Epithelial cell of esophagus (primary cell): ENCODE data around the gene IDI2.

Experiments used
- DNase-seq: peaks from one replicate; pipeline ENCODE4 v3.0.0; 2010; ENCODE audit warnings: low read depth
- H3K4me3 ChIP-seq: 2 replicates; pipeline ENCODE4 v1.5.1; 2011; ENCODE audit warnings: mild to moderate bottlenecking, low read length, control low read depth
- TF ChIP-seq, protein P1 (sequence below): IDR thresholded peaks from 2 replicates; pipeline ENCODE4 v1.5.1; 2011; ENCODE audit warnings: low read depth, mild to moderate bottlenecking, low read length, control low read depth, inconsistent platforms; ENCODE audit not compliant: insufficient read depth; ENCODE audit errors: missing control alignments

IDI2 gene

DNA sequence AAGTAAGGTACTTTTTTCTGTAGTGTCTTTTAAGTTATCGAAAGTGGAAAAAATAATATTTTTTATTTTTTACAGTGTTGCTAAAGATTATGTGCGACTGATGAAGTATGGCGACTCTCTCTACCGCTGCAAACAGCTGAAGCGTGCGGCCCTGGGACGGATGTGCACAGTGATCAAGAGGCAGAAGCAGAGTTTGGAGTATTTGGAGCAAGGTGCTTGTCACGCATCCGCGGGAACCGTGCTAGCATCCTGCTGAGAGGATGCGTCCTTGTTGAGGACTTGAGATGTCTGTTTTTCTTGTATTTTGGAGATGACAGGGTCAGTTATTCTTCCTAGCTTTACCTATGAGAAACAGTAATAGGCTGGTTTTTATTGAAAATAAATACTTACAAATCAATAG is 29.6 kb downstream of the IDI2 start:
- TF ChIP-seq, protein P1, sequence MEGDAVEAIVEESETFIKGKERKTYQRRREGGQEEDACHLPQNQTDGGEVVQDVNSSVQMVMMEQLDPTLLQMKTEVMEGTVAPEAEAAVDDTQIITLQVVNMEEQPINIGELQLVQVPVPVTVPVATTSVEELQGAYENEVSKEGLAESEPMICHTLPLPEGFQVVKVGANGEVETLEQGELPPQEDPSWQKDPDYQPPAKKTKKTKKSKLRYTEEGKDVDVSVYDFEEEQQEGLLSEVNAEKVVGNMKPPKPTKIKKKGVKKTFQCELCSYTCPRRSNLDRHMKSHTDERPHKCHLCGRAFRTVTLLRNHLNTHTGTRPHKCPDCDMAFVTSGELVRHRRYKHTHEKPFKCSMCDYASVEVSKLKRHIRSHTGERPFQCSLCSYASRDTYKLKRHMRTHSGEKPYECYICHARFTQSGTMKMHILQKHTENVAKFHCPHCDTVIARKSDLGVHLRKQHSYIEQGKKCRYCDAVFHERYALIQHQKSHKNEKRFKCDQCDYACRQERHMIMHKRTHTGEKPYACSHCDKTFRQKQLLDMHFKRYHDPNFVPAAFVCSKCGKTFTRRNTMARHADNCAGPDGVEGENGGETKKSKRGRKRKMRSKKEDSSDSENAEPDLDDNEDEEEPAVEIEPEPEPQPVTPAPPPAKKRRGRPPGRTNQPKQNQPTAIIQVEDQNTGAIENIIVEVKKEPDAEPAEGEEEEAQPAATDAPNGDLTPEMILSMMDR = no peak
- DNase-seq = no peak
- no peak overlapping the region for H3K4me3 ChIP-seq

DNA sequence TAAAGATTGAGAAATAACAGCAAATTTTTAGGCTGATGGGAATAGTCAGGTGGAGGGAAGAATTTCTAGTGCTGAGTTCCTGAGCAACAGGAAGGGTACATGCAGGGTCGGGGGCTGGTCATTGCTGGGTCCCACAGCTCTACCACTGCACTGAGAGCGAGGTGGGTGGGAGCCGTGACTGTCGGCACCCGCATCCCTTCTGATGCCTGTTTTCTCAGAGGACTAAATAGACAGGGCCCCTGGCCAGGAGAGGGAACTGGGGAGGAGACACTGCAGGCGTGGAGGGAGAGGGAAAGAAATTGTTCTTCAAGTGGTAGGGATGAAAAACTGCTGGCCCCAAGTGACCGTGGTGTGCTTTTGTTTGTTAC is 30.1 kb downstream of the IDI2 start:
- H3K4me3 ChIP-seq = no peak overlapping the region
- no peak for DNase-seq
- TF ChIP-seq, protein P1 = no peak

DNA sequence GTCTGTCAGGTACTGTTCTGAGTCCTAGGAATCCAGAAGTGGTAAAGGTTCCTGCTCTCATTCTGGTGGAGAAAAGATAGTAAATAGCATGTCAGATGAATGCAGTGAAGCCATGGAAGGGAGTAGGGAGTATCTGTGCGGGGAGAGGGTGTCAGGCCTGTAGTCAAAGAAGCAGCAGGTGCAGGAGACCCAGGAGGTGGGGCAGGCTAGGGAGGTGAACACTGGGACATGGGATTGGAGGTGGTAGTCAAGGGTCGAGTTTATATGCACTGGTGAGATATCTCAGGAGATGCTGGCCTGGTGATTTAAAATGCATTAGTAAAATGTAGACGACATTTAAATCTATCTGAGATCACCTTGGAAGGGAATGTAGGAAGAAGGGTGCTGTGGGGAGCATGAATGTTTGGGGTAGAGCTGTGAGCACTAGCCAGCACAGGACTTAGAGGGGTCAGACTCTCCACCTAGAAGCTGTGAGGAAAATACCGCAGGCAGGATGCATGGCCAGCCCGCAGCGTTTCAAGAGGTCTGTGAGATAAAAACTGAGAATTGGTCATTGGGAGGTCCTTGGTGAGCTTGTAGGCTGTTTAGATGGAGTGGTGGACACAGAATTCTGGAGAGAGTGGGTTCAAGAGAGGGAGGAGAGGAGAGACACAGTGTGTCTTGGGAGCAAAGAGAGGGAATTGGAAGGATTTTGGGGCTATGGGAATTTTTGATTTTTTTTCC is 30.7 kb downstream of the IDI2 start:
- no peak overlapping the region for H3K4me3 ChIP-seq
- DNase-seq = no peak
- TF ChIP-seq, protein P1 = no peak

DNA sequence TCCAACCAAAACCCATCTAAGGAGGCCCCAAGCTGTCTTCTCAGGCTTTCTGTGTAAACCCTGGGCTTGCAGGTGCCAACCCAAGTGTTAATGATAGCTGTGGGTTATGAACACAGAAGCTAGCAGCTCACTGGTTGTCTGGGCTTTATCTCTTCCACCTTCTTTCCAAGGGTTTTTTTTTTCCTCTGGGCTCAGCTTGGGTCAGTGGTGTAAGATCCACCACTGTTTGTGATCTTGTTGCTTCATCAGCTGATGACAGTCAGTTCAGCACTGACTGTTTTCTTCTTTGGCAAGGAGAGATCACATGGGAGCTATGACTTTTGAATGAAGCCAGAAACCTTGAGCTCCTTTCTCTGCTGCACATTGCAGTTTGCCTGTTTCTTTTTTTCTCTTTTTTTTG is 32.8 kb downstream of the IDI2 start:
- no peak overlapping the region for H3K4me3 ChIP-seq
- TF ChIP-seq, protein P1 = no peak
- DNase-seq = no peak

DNA sequence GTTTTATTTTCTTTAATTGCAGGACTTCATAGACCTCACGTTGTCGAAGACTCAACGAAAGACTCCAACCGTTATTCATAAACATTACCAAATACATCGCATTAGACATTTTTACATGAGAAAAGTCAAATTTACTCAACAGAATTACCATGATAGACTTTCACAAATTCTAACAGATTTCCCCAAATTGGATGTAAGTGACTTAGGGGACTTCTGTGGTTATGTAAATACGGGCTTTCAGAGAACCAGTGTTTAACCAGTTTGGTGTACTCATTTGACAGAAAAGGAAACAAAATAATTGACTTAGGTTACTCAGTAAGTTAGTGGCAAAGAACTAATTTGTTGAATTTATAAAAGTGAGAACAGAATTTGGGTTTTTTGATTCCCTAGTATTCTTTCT is 33.2 kb downstream of the IDI2 start:
- TF ChIP-seq, protein P1 = no peak
- DNase-seq = no peak
- no peak overlapping the region for H3K4me3 ChIP-seq

DNA sequence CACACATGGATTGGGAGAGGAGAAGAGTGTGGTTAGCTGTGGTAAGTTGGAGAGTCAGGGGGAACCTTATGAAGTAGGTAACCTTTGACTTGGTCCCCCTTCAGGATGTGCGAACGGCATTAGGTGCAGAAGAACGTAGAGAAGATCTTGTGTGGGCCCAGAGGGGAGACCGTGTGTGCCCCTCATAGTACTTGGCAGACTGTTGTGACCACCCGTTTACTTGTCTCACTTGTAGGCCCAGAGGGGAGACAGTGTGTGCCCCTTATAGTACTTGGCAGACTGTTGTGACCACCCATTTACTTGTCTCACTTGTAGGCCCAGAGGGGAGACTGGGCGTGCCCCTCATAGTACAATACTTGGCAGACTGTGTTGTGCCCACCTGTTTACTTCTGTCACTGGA is 34.9 kb downstream of the IDI2 start:
- DNase-seq = no peak
- TF ChIP-seq, protein P1 = no peak
- H3K4me3 ChIP-seq = no peak overlapping the region

DNA sequence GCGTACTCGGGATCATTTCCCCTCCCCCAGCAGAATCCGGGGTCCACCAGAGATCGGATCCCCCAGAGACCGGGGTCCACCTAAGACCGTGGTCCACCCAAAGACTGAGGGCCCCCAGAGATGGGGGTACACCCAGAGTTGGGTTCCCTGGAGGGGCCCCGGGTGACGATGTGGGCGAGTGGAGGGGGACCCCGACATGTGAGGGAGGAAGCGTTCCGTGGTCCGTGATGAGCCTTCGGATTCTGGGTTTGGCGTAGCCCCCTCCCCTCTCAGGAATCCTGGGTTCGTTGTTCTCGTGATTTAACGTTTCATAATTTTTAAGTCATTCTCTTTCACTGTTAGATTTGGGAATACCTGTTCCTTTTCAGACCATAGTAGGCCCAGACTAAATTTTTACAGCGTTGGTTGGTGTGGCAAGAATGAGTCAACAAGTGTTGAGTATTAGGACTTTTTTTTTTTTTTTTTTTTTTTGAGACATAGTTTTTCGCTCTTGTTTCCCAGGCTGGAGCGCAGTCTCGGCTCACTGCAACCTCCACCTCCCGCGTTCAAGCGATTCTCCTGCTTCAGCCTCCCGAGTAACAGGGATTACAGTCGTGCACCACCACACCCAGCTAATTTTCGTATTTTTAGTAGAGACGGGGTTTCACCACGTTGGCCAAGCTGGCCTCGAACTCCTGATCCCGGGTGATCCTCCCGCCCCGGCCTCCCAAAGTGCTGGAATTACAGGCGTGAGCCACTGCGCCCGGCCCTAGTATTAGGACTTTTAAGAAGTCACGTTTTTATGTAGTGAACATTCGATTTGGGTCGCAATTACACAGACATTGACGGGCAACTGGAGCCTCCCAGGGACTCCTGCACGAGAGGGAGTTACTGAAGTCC is 36.8 kb downstream of the IDI2 start:
- H3K4me3 ChIP-seq = peak overlapping the region; percentile 99
- TF ChIP-seq, protein P1 = no peak
- peak; percentile 54 for DNase-seq
